WERI-Rb-1 (cell line): ENCODE results near the gene BCL2L14.
"Not testable (repeated sequence)": the region's sequence is repeated elsewhere in the genome, so short reads cannot be mapped to it uniquely, and the experiment has no call there.

Experiments
- DNase-seq: peaks from one replicate; pipeline ENCODE4 v3.0.0-alpha.2; 2020
- H3K27ac ChIP-seq: fragments of 250-450 bp; sonication (Bioruptor Pico); 2 replicates; pipeline ENCODE4 v1.5.1; 2020; ENCODE audit warnings: mild to moderate bottlenecking, moderate library complexity
- H3K27me3 ChIP-seq: fragments of 250-450 bp; sonication (Bioruptor Pico); 2 replicates; pipeline ENCODE4 v1.5.1; 2021; ENCODE audit warnings: mild to moderate bottlenecking, low read depth, moderate library complexity; ENCODE audit not compliant: insufficient read depth, severe bottlenecking
- H3K36me3 ChIP-seq: fragments of 250-450 bp; sonication (Bioruptor Pico); 2 replicates; pipeline ENCODE4 v1.5.1; 2020; ENCODE audit warnings: mild to moderate bottlenecking, moderate library complexity
- H3K4me3 ChIP-seq: 2 replicates; pipeline ENCODE4 v1.5.1; 2011; ENCODE audit warnings: low read depth, mild to moderate bottlenecking, control low read depth, low read length
- H3K9me3 ChIP-seq: fragments of 250-450 bp; sonication (Bioruptor Pico); 2 replicates; pipeline ENCODE4 v1.5.1; 2021; ENCODE audit warnings: mild to moderate bottlenecking, moderate library complexity; ENCODE audit not compliant: severe bottlenecking
- TF ChIP-seq, protein P1 (sequence below): IDR thresholded peaks from 2 replicates; pipeline ENCODE4 v1.5.1; 2011; ENCODE audit warnings: low read depth, mild to moderate bottlenecking, control low read depth, inconsistent platforms, low read length

The BCL2L14 gene

DNA sequence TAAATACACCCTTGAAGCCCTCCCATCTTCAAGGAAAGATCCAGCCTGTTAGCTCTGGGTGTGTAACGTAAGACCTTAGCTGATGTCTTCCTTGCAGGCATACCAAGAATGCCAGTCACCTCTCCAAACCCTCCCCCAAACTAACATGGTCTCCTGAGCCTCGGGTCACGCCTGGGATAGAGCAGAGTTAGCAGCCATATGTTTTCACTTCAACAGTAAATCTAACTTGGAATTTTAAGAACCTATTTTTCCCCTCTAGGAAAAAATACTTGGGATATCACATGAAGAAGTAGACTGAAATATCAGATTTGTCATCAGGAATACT is 27.9 kb downstream of the BCL2L14 start:
- no peaks in the 10 kb centered on the region for H3K27me3 ChIP-seq
- H3K36me3 ChIP-seq: no peaks in the 10 kb centered on the region
- H3K27ac ChIP-seq: no peak overlapping the region
- no peak overlapping the region for H3K4me3 ChIP-seq
- H3K9me3 ChIP-seq: no peaks in the 10 kb centered on the region
- no peak for DNase-seq
- TF ChIP-seq, protein P1, sequence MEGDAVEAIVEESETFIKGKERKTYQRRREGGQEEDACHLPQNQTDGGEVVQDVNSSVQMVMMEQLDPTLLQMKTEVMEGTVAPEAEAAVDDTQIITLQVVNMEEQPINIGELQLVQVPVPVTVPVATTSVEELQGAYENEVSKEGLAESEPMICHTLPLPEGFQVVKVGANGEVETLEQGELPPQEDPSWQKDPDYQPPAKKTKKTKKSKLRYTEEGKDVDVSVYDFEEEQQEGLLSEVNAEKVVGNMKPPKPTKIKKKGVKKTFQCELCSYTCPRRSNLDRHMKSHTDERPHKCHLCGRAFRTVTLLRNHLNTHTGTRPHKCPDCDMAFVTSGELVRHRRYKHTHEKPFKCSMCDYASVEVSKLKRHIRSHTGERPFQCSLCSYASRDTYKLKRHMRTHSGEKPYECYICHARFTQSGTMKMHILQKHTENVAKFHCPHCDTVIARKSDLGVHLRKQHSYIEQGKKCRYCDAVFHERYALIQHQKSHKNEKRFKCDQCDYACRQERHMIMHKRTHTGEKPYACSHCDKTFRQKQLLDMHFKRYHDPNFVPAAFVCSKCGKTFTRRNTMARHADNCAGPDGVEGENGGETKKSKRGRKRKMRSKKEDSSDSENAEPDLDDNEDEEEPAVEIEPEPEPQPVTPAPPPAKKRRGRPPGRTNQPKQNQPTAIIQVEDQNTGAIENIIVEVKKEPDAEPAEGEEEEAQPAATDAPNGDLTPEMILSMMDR: no peak

DNA sequence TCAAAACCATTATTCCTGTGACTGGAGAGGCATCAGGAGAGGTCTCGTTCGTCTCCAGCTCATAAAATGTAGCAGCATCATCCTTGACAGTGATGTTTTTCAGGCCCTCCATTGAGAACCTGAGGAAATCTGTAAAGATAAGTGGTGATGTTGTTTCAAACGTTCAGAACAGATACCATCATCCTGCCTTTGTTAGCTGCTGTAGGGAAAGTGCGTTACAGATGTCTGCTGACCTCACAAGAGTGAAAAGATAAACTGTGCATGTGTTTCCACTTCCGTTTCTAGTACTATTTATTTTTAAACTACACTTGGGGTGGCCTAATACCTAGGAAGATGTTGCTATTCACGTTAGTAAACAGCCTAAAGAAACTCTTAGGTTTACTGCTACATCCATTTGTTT is 28.4 kb downstream of the BCL2L14 start:
- Histone ChIP-seq H3K4me3 (no peak overlapping the region), H3K27me3 (no peaks in the 10 kb centered on the region), H3K36me3 (no peaks in the 10 kb centered on the region), H3K9me3 (no peaks in the 10 kb centered on the region), H3K27ac (no peak overlapping the region)
- TF ChIP-seq, protein P1: no peak
- DNase-seq: no peak

DNA sequence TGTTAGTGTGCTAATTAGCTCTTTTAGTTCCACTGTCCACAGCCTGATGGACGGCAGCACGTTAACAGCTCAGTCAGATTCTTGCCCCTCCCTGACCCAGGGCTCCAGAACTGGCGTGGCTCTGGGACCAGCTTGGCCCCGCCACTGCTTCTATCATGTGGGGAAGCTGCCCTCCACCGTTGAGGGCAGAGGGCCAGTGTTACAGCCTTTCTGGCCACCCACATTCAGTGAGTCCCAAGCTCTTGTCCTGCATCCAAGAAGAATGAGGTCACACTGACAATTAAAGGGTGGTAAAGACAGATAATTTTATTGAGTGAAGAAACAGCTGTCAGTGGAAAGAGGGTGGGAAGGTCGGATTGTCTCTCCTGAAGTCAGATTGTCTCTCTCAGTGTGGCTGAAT is 36.9 kb downstream of the BCL2L14 start:
- peaks cover 5% of the 10 kb centered on the region for H3K9me3 ChIP-seq
- H3K4me3 ChIP-seq: no peak overlapping the region
- TF ChIP-seq, protein P1: no peak
- no peaks in the 10 kb centered on the region for H3K27me3 ChIP-seq
- no peaks in the 10 kb centered on the region for H3K36me3 ChIP-seq
- DNase-seq: no peak
- H3K27ac ChIP-seq: no peak overlapping the region

DNA sequence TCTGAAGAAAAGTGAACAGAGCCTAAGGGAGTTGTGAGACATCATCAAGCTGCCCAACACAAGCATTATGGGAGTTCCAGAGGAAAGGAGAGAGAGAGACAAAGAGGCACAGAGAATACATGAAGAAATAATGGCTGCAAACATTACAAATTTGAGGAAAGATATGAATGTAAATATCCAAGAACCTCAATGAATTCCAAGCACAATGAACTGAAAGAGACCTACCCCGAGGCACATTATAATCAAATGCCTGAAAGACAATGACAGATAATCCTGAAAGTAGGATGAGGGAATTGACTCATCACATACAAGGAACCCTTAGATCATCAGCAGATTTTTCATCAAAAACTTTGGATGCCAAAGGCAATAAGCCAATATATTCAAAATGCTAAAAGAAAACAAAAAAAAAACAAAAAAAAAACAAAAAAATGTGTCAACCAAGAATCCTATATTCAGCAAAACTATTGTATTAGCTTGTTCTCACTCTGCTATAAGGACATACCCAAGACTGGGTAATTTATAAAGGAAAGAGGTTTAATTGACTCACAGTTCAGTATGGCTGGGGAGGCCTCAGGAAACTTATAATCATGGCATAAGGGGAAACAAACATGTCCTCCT is 37.8 kb downstream of the BCL2L14 start:
- H3K27ac ChIP-seq: no peak overlapping the region
- peaks cover 5% of the 10 kb centered on the region for H3K9me3 ChIP-seq
- H3K4me3 ChIP-seq: no peak overlapping the region
- TF ChIP-seq, protein P1: no peak
- H3K27me3 ChIP-seq: no peaks in the 10 kb centered on the region
- H3K36me3 ChIP-seq: no peaks in the 10 kb centered on the region
- no peak for DNase-seq

DNA sequence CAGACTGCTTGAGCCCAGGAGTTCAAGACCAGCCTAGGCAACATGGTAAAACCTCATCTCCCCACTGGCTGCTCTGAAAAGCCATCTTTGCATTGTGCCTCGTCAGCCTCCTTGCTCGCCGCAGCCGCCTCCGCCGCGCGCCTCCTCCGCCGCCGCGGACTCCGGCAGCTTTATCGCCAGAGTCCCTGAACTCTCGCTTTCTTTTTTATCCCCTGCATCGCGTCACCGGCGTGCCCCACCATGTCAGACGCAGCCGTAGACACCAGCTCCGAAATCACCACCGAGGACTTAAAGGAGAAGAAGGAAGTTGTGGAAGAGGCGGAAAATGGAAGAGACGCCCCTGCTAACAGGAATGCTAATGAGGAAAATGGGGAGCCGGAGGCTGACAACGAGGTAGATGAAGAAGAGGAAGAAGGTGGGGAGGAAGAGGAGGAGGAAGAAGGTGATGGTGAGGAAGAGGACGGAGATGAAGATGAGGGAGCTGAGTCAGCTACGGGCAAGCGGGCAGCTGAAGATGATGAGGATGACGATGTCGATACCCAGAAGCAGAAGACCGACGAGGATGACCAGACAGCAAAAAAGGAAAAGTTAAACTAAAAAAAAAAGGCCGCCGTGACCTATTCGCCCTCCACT is 40.3 kb downstream of the BCL2L14 start:
- H3K27ac ChIP-seq, H3K27me3 ChIP-seq, H3K36me3 ChIP-seq, H3K4me3 ChIP-seq, H3K9me3 ChIP-seq, DNase-seq: not testable (repeated sequence)

DNA sequence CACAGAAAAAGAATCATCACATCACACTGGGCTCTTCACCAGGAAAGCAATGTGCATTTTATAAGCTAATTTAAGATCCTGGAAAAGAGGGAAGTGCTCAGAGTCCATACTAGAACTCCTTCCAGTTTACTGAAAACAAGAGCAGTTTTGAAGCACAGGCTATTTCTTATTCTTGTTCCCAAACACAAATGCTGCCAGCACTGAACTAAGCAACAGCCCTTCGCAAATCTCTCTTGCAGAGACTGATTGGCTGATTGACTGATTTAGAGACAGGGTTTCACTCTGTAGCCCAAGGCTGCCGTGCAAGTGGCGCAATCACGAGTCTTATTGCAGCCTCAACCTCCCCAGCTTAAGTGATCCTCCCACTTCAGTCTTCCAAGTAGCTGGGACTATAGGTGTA is 44.8 kb downstream of the BCL2L14 start:
- TF ChIP-seq, protein P1: no peak

More for the DNA sequence above, 44.8 kb downstream of the BCL2L14 start:
- H3K27ac ChIP-seq: no peak overlapping the region
- H3K9me3 ChIP-seq: no peaks in the 10 kb centered on the region
- peaks cover 5% of the 10 kb centered on the region for H3K36me3 ChIP-seq
- DNase-seq: no peak
- no peak overlapping the region for H3K4me3 ChIP-seq
- H3K27me3 ChIP-seq: no peaks in the 10 kb centered on the region
